SH-SY5Y (cell line): Measurements from ENCODE around the gene RMND5A.

Source experiments
- GATA2 ChIP-seq: IDR thresholded peaks from 2 replicates; pipeline ENCODE4 v1.6.1; 2011; ENCODE audit warnings: mild to moderate bottlenecking, low read depth, low read length
- GATA3 ChIP-seq: IDR thresholded peaks from 2 replicates; pipeline ENCODE4 v1.6.1; 2011; ENCODE audit warnings: low read depth, mild to moderate bottlenecking, low read length, moderate library complexity

DNA sequence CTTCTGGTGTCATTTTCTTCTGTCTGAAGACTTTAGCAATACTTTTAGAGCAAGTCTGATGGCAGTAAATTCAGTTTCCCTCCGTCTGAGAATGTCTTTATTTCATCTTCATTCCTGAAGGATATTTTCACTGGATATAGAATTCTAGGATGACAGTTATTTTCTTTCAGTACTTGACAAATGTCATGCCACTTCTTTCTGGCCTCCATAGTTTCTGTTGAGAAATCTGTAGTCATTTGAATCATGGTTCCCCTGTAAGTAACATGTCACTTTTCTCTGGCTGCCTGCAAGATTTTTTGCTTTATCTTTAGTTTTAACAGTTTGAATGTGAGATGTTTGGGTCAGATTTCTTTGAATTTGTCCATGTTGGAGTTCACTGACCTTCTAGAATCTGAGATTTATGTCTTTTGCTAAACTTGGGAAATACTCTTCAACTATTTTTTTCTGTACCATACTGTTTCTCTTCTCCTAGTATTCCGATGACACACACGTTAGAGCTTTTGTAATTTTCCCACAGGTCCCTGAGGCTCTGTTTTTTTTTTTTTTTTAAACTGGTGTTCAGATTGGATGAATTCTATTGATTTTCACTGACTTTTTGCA is 30.2 kb downstream of the RMND5A start:
- TF ChIP-seq GATA3: no peak
- TF ChIP-seq GATA2: no peak
